Adrenal gland (tissue), 5 donors: ENCODE measurements around the gene CNN3.

Experiments
- CTCF ChIP-seq, 6 experiments: fragments of 450-650 bp in 4 of 6; fragments of 200-600 bp in 2 of 6; sonication (generic) in 1 of 6; IDR thresholded peaks; 1 replicate in 5 of 6; 2 replicates in 1 of 6; pipeline versions ENCODE4 v1.5.1 to v1.8.0; 2016 to 2021; ENCODE audit warnings: antibody characterized with exemption in 6 of 6, mild to moderate bottlenecking in 2 of 6, moderate library complexity in 1 of 6
- POLR2A ChIP-seq, 2 donors: fragments of 450-650 bp; IDR thresholded peaks; one replicate each; pipeline ENCODE4 v1.6.1; 2017; ENCODE audit warnings: antibody characterized with exemption in 2 of 2, mild to moderate bottlenecking in 2 of 2, moderate library complexity in 1 of 2
- donor health status: DM: no; HTN: no; CAD: no.

- TF ChIP-seq CTCF (IDR thresholded peaks at IDR 0.05) (no peak), POLR2A (IDR thresholded peaks at IDR 0.05) (peak in 1 of 2 donors; percentile 53)
These were observed 35.7 kb upstream of the CNN3 start for GRCh38 chr1:94962409-94963265.
